D721Med (cell line): ENCODE results near the gene KIAA0753.
"Not testable (repeated sequence)": the region's sequence is repeated elsewhere in the genome, so short reads cannot be mapped to it uniquely, and the experiment has no call there.

Experiments
- DNase-seq: peaks from one replicate; pipeline ENCODE4 v3.0.0; 2011; ENCODE audit warnings: low spot score; ENCODE audit not compliant: insufficient read length
- FAIRE-seq: peaks from 2 replicates; lab custom pipeline; 2011; peaks lifted over from hg19 to GRCh38; lab: Jason Lieb, UNC
- CTCF ChIP-seq: IDR thresholded peaks from 2 replicates; pipeline ENCODE4 v1.5.1; 2012; ENCODE audit warnings: mild to moderate bottlenecking, control low read depth; ENCODE audit not compliant: insufficient read depth; ENCODE audit errors: missing control alignments

Gene KIAA0753

DNA sequence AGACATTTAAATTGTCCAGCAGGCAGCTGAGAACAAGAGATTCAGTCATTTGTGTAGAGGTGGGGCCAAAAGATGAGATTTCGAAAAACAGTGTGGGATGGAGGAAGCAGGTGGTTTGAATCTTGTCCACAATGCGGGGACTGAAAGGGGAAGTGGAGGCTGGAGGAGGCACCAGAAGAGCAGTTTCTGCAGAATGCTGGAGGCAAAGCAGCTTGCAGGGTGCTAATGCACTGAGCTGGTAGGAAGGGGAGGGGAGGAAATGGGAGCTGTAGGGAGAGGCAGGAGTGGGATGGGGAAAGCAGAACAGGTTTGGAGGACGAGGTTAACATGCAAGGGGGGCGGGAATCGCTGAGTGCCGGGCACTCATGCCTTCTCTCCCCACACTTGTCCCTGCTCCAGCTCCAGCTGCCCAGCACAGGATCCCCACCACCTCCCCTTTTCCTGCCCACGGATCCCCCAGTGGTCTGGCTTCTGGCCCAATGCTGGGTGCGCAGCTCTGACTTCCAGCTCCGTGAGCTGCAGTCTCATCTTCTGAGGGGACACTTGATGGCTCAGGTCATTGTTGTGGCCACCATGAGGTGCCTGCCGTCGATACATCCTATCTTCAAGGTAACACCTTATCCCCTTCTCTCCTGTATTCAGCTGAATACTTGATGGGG lies 20.4 kb upstream of the KIAA0753 start:
- TF ChIP-seq CTCF, result no peak
- no peak for DNase-seq
- no peak for FAIRE-seq

DNA sequence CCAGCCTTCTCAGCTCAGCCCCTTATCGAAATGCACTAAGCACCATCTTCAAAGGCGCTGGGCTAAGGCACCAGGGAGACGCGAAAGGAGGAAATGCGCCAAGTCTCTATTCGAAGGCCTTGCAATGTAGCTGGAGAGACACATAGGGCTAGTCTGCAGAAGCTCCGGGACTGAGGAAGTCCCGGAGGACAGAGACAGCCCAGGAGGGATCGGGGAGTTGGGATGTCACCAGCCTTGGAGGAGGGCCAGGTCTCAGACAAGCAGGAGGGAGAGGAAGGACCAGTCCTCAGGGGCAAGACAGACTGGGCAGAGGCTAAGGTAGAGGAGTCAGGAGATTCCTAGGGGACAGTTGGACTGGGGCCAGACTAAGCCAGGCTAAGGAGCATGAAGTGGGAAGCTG lies 19.6 kb upstream of the KIAA0753 start:
- DNase-seq, result no peak
- no peak for FAIRE-seq
- no peak for TF ChIP-seq CTCF

GRCh38 chr17:6658411-6658810 lies 17.9 kb upstream of the KIAA0753 start:
- DNase-seq, FAIRE-seq: not testable (repeated sequence)

- DNase-seq (no peak), FAIRE-seq (no peak)
- no peak for TF ChIP-seq CTCF
Measured at GRCh38 chr17:6657633-6658287, 17.2 kb upstream of the KIAA0753 start.

DNA sequence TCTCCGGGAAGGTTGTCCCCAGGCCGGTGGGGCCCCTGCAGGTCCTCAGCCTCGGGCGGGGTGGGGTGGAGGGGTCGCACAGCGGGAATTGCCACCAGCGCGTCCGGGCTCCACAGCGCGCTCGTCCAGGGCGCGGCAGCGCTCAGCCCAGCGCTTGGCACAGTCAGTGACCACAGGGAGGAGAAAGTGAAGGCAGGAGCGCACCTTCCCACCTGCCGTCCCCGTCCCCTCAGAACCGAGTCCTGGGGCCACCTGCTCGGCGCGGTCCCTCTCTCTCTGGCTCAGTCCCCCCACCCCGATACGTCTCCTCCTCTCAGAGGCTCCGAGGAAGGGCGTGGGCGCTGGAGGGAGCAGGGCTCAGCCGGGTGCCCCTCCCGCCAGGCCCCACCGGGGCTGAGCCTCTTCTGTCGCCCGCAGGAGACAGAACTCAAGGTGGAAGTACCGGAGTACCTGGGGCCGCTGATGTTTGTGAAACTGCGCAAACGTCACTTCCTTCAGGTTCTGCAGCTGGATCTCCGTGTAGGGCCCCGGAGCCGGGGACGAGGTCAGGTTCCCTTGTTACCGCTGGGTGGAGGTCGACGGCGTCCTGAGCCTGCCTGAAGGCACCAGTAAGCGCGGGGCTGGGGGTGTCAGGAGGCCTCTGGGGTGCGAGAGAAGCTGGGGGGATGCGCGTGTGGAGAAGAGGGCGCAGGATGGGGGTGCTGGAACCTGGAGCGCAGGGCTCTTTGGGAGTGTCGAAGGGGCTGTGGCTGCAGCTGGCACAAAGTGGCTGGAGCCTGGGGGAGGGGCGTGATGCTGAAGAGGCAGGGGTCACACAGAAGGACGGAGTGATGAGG lies 16.5 kb upstream of the KIAA0753 start:
- not testable (repeated sequence) for FAIRE-seq, DNase-seq

DNA sequence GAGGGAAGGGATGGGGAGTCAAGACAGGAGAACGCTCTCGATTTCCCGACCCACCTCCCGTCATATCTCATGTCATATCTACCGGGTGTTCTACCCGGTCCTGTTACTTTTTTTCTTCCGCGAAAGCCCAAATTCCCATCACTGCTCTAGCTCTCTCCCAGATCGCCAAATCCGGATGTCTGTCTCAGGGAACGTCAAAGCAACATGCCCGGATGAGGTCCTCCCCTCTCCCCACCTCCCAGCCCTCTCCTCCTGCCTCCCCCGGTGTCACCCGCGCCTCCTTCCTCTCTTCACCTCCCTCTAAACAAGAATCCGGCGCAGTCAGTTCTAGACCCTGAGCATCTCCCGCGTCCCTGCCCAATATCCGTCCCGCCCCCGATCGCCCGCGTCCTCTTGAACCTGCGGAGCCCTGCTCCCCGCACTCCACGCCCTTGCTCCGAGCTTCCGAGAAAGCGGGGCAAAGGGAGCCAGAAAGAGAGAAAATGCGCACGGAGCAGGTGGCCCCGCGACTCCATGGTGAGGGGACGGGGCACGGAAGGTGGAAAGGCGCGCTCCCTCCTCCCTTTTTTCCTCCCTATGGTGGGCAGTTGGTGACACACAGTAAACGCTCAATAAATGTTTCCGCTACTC lies 15.3 kb upstream of the KIAA0753 start:
- not testable (repeated sequence) for FAIRE-seq, DNase-seq

- FAIRE-seq (no peak), DNase-seq (no peak)
- TF ChIP-seq CTCF, result peak; percentile 8
Measured at GRCh38 chr17:6654841-6655731, 14.6 kb upstream of the KIAA0753 start.

DNA sequence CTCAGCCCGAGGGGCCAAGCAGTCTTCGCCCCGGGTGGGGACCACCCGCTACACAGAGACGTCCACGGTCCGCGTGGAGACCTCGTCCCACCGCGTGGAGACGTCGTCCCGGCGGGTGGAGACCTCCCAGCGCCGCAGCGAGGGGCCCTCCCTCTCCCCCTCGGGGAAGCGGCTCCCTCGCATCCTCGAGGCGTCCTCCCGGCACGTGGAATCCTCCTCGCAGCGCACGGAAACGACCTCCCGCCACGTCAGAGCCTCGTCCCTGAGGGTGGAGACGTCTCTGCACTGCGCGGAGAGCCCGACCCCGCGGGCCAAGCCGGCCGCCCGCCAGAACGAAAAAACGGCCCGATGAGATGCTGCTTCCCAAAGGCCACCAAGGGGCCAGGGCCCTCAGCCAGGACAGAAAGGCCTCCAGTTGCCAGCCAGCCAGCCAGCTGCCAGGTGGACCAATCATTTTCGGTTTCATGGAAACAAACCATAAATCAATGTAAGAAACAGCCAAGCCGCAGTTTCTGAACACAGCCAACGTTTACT lies 11.5 kb upstream of the KIAA0753 start:
- FAIRE-seq (no peak), DNase-seq (no peak)
- no peak for TF ChIP-seq CTCF
